ENCODE measurements around the gene DIPK1B. TPM values are rescaled to one million over a fixed set of nuclear protein-coding genes. Genes with fewer than 3 reads are reported as not detected.
A peak's percentile ranks its signal among the peaks of the same experiment; 100 is the strongest.

DIPK1B gene
- total RNA-seq, 4 donors from 2014 or later = 3.2 to 26.3 (median 21.0) TPM

DNA sequence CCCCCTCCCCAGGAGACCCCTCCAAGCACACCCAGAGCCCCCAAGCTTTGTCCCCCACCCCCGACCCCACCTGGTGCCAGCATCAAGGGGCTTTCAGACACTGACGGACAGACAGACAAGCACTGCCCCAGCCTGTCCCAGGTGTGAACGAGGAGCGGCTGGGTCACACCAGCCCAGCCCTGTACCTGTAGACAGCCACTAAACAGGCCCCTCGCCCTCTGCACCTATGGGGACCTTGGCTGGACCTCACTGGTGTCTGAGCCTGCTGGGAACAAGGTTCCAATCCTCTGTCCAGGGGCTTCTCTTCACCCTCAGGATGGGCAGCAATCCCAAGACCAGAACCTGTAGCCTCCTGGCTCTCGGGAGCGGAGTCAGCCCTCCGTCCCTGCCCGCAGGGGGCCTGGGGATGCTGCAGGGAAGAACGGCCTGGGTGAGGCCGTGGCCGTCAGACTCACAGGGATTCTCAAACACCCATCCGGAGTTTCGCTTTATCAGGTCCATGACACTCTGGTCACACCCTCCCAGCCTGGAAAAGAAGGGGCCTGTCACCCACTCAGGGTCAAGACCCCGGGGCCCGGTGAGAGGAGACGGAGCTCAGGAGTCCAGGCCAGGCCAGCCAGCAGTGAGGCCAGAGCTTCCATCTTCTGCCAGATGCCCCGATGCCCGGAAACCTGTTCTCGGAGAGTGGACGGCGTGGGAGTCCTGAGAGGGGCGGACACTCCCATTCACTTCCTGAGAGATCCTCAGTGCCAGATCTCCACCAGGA is 33.2 kb downstream of the DIPK1B start:
- Histone ChIP-seq H3K27me3 (peaks cover 0 to 18% of the 10 kb centered on the region in 2 donors), H3K27ac (peak overlapping the region in 1 of 2 donors; percentile 64), H3K36me3 (no peaks in the 10 kb centered on the region), H3K9me3 (no peaks in the 10 kb centered on the region), H3K4me3 (no peak overlapping the region), H3K4me1 (peaks cover 0 to 7% of the 10 kb centered on the region in 2 donors)
- intact Hi-C loops (cut with DNase I; ENCODE audit: low total_unique reads) = no loop called here
- TF ChIP-seq POLR2A (IDR thresholded peaks at IDR 0.05) (no peak), CTCF (IDR thresholded peaks at IDR 0.05) (no peak)
- peak in 1 of 2 donors; percentile 44 for DNase-seq

DNA sequence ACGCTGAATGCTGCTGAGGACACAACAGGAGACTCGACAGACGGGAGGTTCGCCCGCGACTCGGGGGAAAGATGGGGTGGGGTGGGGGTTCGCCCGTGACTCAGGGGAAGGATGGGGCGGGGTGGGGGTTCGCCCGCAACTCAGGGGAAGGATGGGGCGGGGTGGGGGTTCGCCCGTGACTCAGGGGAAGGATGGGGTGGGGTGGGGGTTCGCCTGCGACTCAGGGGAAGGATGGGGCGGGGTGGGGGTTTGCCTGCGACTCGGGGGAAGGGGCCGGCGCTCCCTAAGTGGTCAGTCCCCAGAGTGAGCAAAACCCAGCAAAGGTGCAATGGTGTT is 33.8 kb downstream of the DIPK1B start:
- intact Hi-C loops (cut with DNase I; ENCODE audit: low total_unique reads) = no loop called here
- DNase-seq = no peak
- TF ChIP-seq POLR2A (IDR thresholded peaks at IDR 0.05) = no peak
- no peak for TF ChIP-seq CTCF (IDR thresholded peaks at IDR 0.05)
- no peak overlapping the region for H3K27ac ChIP-seq
- no peaks in the 10 kb centered on the region for H3K36me3 ChIP-seq
- H3K27me3 ChIP-seq = peaks cover 0 to 14% of the 10 kb centered on the region in 2 donors
- H3K4me3 ChIP-seq = no peak overlapping the region
- no peaks in the 10 kb centered on the region for H3K9me3 ChIP-seq
- H3K4me1 ChIP-seq = peaks cover 0 to 4% of the 10 kb centered on the region in 2 donors

- no peaks in the 10 kb centered on the region for H3K9me3 ChIP-seq
- no peaks in the 10 kb centered on the region for H3K36me3 ChIP-seq
- intact Hi-C loops (cut with DNase I; ENCODE audit: low total_unique reads) = no loop called here
- peaks cover 0 to 9% of the 10 kb centered on the region in 2 donors for H3K27me3 ChIP-seq
- DNase-seq = no peak
- TF ChIP-seq POLR2A (IDR thresholded peaks at IDR 0.05) = no peak
- TF ChIP-seq CTCF (IDR thresholded peaks at IDR 0.05) = no peak
- no peaks in the 10 kb centered on the region for H3K4me1 ChIP-seq
- H3K27ac ChIP-seq = no peak overlapping the region
- no peak overlapping the region for H3K4me3 ChIP-seq
Measured at GRCh38 chr9:136746621-136747020, 34.2 kb downstream of the DIPK1B start.

DNA sequence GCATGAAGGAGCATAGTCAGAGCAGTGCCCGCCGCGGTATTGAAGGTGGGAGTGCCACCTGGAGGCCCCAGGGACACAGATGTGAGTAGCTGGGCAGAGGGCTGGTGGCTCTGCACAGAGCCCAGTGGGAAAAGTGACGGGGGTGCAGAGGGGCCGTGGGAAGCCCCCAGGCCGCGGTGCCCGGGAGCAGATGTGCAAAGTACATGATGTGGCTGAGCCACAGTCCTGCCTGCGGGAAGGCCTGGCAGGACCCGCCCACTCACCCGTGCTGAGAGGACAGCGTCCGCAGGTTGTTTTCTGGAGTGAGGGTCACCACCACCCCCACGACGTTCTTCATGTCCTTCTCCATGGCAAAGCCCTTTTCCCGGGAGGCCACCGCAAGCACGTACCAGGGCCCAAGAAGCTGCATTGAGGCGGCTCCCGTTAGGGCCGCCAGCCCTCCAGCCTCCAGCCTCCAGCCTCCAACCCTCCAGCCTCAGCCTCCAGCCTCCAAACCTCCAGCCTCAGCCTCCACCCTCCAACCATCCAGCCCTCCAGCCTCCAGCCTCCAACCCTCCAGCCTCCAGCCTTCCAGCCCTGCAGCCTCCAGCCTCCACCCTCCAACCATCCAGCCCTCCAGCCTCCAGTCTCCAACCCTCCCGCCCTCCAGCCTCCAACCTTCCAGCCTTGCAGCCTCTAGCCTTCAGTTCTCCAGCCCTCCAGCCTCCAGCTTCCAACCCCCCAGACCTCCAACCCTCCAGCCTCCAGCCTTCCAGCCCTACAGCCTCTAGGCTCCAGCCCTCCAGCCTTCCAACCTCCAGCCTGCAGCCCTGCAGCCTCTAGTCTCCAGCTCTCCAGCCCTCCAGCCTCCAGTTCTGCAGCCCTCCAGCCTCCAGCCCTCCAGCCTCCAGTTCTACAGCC is 35.0 kb downstream of the DIPK1B start:
- Histone ChIP-seq H3K4me1 (no peaks in the 10 kb centered on the region), H3K4me3 (no peak overlapping the region), H3K9me3 (no peaks in the 10 kb centered on the region), H3K27ac (peak overlapping the region in 1 of 2 donors; percentile 5), H3K27me3 (peaks cover 0 to 1% of the 10 kb centered on the region in 2 donors), H3K36me3 (no peaks in the 10 kb centered on the region)
- TF ChIP-seq POLR2A (IDR thresholded peaks at IDR 0.05) (no peak), CTCF (IDR thresholded peaks at IDR 0.05) (no peak)
- no peak for DNase-seq
- intact Hi-C loops (cut with DNase I; ENCODE audit: low total_unique reads) = no loop called here

DNA sequence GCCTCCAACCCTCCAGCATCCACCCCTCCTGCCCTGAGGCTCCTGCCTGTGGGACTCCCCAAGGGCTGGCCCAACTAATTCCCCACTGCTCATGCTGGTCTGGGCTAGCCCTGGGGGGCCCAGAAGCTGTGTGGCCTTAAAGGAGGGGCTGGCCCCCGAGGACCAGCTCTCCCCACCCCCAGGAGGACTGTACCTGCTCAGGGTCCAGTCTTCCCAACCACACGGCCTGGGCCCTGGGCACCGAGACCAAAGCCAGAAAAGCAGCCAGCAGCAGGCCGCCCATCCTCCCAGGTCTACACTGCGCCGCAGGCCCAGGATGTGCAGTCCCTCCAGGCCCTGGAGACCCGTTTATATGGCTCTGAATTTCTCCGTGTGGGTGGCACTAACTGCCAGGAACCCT is 35.8 kb downstream of the DIPK1B start, which contains the start of gene LCN6:
LCN6 (minus strand) TSS at position 325 of the 400 bp plus-strand sequence; CDS start at position 283, 42 bp downstream.
- H3K4me1 ChIP-seq = no peaks in the 10 kb centered on the region
- no peaks in the 10 kb centered on the region for H3K27me3 ChIP-seq
- H3K27ac ChIP-seq = peak within 1 kb of the TSS; percentile 36 to 67
- no peak within 1 kb of the TSS for H3K4me3 ChIP-seq
- H3K36me3 ChIP-seq = no peaks in the 10 kb centered on the region
- intact Hi-C loops (cut with DNase I; ENCODE audit: low total_unique reads) = no loop called here
- TF ChIP-seq POLR2A (IDR thresholded peaks at IDR 0.05) = no peak
- no peaks in the 10 kb centered on the region for H3K9me3 ChIP-seq
- no peak for DNase-seq
